Astrocyte (in vitro differentiated cells and primary cell): ENCODE results near the gene GID4.

ENCODE experiments used
- CTCF ChIP-seq: IDR thresholded peaks from 2 replicates; pipeline ENCODE4 v1.5.1; 2011; ENCODE audit warnings: low read depth, mild to moderate bottlenecking, inconsistent platforms, low read length, moderate library complexity; ENCODE audit not compliant: insufficient read depth
- EZH2 ChIP-seq: IDR thresholded peaks from 2 replicates; pipeline ENCODE4 v1.6.1; 2012; ENCODE audit warnings: mild to moderate bottlenecking, low read length, inconsistent platforms; ENCODE audit not compliant: insufficient read depth

GRCh38 chr17:18055597-18055996, 16.4 kb downstream of the GID4 start:
- no peak for TF ChIP-seq EZH2
- TF ChIP-seq CTCF: no peak
